Measurements from ENCODE around the gene UGCG. TPM values are rescaled to one million over a fixed set of nuclear protein-coding genes. Genes with fewer than 3 reads are reported as not detected.

The UGCG gene
- total and polyA plus RNA-seq, 9 of the 15 experiments (the other 6 are each of a cell fraction or from before 2014, with no cell fraction given), result 20.0 to 40.3 (median 29.2) TPM

DNA sequence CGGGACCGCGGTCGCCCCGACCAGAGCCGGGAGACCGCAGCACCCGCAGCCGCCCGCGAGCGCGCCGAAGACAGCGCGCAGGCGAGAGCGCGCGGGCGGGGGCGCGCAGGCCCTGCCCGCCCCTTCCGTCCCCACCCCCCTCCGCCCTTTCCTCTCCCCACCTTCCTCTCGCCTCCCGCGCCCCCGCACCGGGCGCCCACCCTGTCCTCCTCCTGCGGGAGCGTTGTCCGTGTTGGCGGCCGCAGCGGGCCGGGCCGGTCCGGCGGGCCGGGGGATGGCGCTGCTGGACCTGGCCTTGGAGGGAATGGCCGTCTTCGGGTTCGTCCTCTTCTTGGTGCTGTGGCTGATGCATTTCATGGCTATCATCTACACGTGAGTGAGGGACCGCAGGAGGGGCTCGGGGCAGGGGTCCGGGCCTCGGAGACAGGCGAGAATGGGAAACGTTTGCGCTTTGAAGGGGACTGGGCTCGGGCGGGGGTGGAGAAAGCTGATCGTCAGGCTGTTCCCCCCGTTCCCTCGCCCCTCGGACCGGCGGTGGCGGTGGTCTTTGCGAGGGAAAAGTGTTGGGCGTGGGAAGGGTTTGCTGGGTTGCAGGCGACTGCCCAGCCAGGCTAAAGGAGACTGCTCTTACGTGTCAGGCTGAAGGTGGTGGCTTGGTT lies 457 bp downstream of the UGCG start (continued):
- TF ChIP-seq, protein P1, sequence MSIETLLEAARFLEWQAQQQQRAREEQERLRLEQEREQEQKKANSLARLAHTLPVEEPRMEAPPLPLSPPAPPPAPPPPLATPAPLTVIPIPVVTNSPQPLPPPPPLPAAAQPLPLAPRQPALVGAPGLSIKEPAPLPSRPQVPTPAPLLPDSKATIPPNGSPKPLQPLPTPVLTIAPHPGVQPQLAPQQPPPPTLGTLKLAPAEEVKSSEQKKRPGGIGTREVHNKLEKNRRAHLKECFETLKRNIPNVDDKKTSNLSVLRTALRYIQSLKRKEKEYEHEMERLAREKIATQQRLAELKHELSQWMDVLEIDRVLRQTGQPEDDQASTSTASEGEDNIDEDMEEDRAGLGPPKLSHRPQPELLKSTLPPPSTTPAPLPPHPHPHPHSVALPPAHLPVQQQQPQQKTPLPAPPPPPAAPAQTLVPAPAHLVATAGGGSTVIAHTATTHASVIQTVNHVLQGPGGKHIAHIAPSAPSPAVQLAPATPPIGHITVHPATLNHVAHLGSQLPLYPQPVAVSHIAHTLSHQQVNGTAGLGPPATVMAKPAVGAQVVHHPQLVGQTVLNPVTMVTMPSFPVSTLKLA (conservative IDR thresholded peaks at IDR 0.05), result peak; percentile 66 to 74
- TF ChIP-seq MGA (IDR thresholded peaks at IDR 0.05) (peak; percentile 49; the same call in 1 of the 2 replicates), HDAC2 (IDR thresholded peaks at IDR 0.05) (0 out of 2 replicates have a peak, but pooled peaks have one; percentile 47), LCOR (CRISPR knock-in tag; IDR thresholded peaks at IDR 0.05) (0 out of 2 replicates have a peak, but pooled peaks have one; percentile 19), ZBTB7A (IDR thresholded peaks at IDR 0.05; ENCODE audit: borderline replicate concordance, control insufficient read depth, low read depth, low read length) (peak; percentile 76), PHF20 (IDR thresholded peaks at IDR 0.05; ENCODE audit: partially characterized antibody) (no peak), POLR3G (IDR thresholded peaks at IDR 0.05; ENCODE audit: extremely low read depth, insufficient read length, insufficient replicate concordance) (no peak), NR3C1 (CRISPR knock-in tag; IDR thresholded peaks at IDR 0.05) (0 out of 2 replicates have a peak, but pooled peaks have one; percentile 6), MYNN (IDR thresholded peaks at IDR 0.05) (no peak), MYNN (CRISPR knock-in tag; IDR thresholded peaks at IDR 0.05) (no peak), KLF16 (IDR thresholded peaks at IDR 0.05) (no peak), STAT5B (CRISPR knock-in tag; IDR thresholded peaks at IDR 0.05) (no peak)
- TF ChIP-seq, protein P2, sequence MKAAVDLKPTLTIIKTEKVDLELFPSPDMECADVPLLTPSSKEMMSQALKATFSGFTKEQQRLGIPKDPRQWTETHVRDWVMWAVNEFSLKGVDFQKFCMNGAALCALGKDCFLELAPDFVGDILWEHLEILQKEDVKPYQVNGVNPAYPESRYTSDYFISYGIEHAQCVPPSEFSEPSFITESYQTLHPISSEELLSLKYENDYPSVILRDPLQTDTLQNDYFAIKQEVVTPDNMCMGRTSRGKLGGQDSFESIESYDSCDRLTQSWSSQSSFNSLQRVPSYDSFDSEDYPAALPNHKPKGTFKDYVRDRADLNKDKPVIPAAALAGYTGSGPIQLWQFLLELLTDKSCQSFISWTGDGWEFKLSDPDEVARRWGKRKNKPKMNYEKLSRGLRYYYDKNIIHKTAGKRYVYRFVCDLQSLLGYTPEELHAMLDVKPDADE (conservative IDR thresholded peaks at IDR 0.05; ENCODE audit: control insufficient read depth, low read depth, low read length), result no peak
- TF ChIP-seq, protein P3, sequence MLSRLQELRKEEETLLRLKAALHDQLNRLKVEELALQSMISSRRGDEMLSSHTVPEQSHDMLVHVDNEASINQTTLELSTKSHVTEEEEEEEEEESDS (CRISPR knock-in tag; IDR thresholded peaks at IDR 0.05), result no peak
